Measurements from ENCODE around the gene CTSW. TPM values are rescaled to one million over a fixed set of nuclear protein-coding genes. Genes with fewer than 3 reads are reported as not detected.

Gene CTSW
- total and polyA plus RNA-seq, 2 of the 4 experiments (the other 2 are of a cell fraction), result 0.07 to 0.18 TPM

GRCh38 chr11:65887723-65888162 lies 8.1 kb downstream of the CTSW start:
- peak overlapping the region; percentile 98 for H2AK9ac ChIP-seq (replicated peaks; ENCODE audit: low read depth, low read length, poor library complexity)
- H4K8ac ChIP-seq (ENCODE audit: low read depth in 2 of 2, low read length in 2 of 2), result peak overlapping the region; percentile 74 to 98; a peak in 3 of 4 replicates
- H4K91ac ChIP-seq (ENCODE audit: insufficient read depth, low read depth, low read length), result peak overlapping the region; percentile 49
- peak overlapping the region; percentile 3; the same call in 1 of the 2 replicates for H4K5ac ChIP-seq (ENCODE audit: low read depth, low read length)
- 0% methylated on average over 7 of the region's 23 CpGs; no CpG with 5 or more reads in 1 of the 2 experiments for WGBS, 2 experiments (ENCODE audit: extremely low coverage in 2 of 2, insufficient read length in 1 of 2)
- dilution Hi-C loops (cut with HindIII; ENCODE audit: low sequenced_read_pairs, unreplicated experiment), result no loop called here
- peak overlapping the region; percentile 78 for H3K9ac ChIP-seq (ENCODE audit: low read depth, low read length)
- H2BK15ac ChIP-seq (ENCODE audit: low read depth, low read length), result no peak overlapping the region; the same call in 2 of the 3 replicates
- intact Hi-C loops (cut with micrococcal nuclease), result loop anchor here (1.0 to 2.0 kb wide), 4 partner anchors 30 to 102 kb away; partner anchors contain the start of gene SART1
- ChIA-PET CTCF (interaction anchor here (0.7 to 2.1 kb wide), 16 partner anchors 9 to 176 kb away, joined by 3 to 8 read pairs (median 4); partner anchors contain the start of genes EFEMP2, FOSL1, KAT5 and MUS81), POLR2A (ENCODE audit: unreplicated experiment) (interaction anchor here (0.5 to 4.4 kb wide), 8 partner anchors 9 to 1109 kb away, joined by 3 to 20 read pairs (median 6); partner anchors contain the start of genes FOSL1 and SF1)
- TF ChIP-seq NFE2L2 (IDR thresholded peaks at IDR 0.05; ENCODE audit: low read depth, low read length), result no peak
- no peak for TF ChIP-seq MAFK (IDR thresholded peaks at IDR 0.05; ENCODE audit: low read depth, low read length)
- TF ChIP-seq MXI1 (IDR thresholded peaks at IDR 0.05; ENCODE audit: borderline replicate concordance, low read depth, low read length), result peak; percentile 71; the same call in 1 of the 2 replicates
- 0 out of 2 replicates have a peak, but pooled peaks have one; percentile 10 for TF ChIP-seq RFX5 (IDR thresholded peaks at IDR 0.05; ENCODE audit: low read depth, low read length)
- peaks cover 13% of the 10 kb centered on the region for H3K4me1 ChIP-seq (ENCODE audit: control insufficient read depth, insufficient read depth, low read length)
- peaks cover 44% of the 10 kb centered on the region for H3K36me3 ChIP-seq (ENCODE audit: control insufficient read depth, insufficient read depth, low read length)
- H3K23ac ChIP-seq (ENCODE audit: low read depth, low read length), result peak overlapping the region; percentile 99
- H2AK5ac ChIP-seq (ENCODE audit: low read depth, low read length), result peak overlapping the region; percentile 90
- ATAC-seq (ENCODE audit: low read depth) (no peak; the same call in 1 of the 2 replicates), DNase-seq (peak; percentile 63)
- H3K4ac ChIP-seq (ENCODE audit: low read depth, low read length), result peak overlapping the region; percentile 98
- no peaks in the 10 kb centered on the region for H3K9me3 ChIP-seq (ENCODE audit: control insufficient read depth, insufficient read depth, low read length)
- peak overlapping the region; percentile 81 for H3K4me3 ChIP-seq (ENCODE audit: insufficient read depth, low read depth, low read length)
- no peaks in the 10 kb centered on the region for H3K9me1 ChIP-seq (ENCODE audit: insufficient read depth, low read length)
- no peak overlapping the region for H2BK20ac ChIP-seq (ENCODE audit: low read depth, low read length)
- H3K27me3 ChIP-seq (ENCODE audit: control insufficient read depth, insufficient read depth, low read length), result no peaks in the 10 kb centered on the region
- H2AFZ ChIP-seq (replicated peaks; ENCODE audit: low read length, poor library complexity), result peak overlapping the region; percentile 99
- H2BK120ac ChIP-seq (ENCODE audit: low read depth, low read length), result peak overlapping the region; percentile 11
- peak overlapping the region; percentile 27 for H2BK5ac ChIP-seq (ENCODE audit: low read depth, low read length, poor library complexity, severe bottlenecking)
- in situ Hi-C loops (cut with MboI; ENCODE audit: low sequenced_read_pairs), result no loop called here
- BruUV-seq (replicated peaks), result TSS peak; percentile 4
- peak overlapping the region; percentile 99 for H3K14ac ChIP-seq (replicated peaks; ENCODE audit: low read depth, low read length)
- H3K56ac ChIP-seq (ENCODE audit: extremely low read depth, insufficient read depth, low read length), result 0 out of 2 replicates have a peak overlapping the region, but pooled peaks have one; percentile 4
- no peak overlapping the region for H3K18ac ChIP-seq (ENCODE audit: low read depth, low read length)
- peaks cover 44% of the 10 kb centered on the region for H4K20me1 ChIP-seq (ENCODE audit: insufficient read depth, low read length)
- peak overlapping the region; percentile 85 for H3K27ac ChIP-seq (ENCODE audit: insufficient read depth, low read length)
- peaks cover 9 to 71% of the 10 kb centered on the region in 2 experiments for H3K79me1 ChIP-seq (ENCODE audit: low read depth in 1 of 2, low read length in 2 of 2)
- peak overlapping the region; percentile 91 for H3K4me2 ChIP-seq (ENCODE audit: low read depth, low read length)

Measured in IMR-90 (cell line).